A549 (cell line): Measurements from ENCODE around the gene CRISP2.

Source experiments
- BHLHE40 ChIP-seq: IDR thresholded peaks from 2 replicates; pipeline ENCODE4 v1.6.1; 2012; ENCODE audit warnings: low read depth, low read length, inconsistent platforms
- CHD4 ChIP-seq: fragments of 200-600 bp; sonication (generic); IDR thresholded peaks from 2 replicates; pipeline ENCODE4 v1.6.1; 2016; ENCODE audit warnings: antibody characterized with exemption, mild to moderate bottlenecking, borderline replicate concordance
- EHMT2 ChIP-seq: fragments of 200-600 bp; sonication (generic); IDR thresholded peaks from 2 replicates; pipeline ENCODE4 v1.6.1; 2016; ENCODE audit warnings: antibody characterized with exemption, low read depth, mild to moderate bottlenecking, moderate library complexity
- JUN ChIP-seq, 2 experiments: fragments of >200 bp; sonication (Bioruptor Twin); formaldehyde crosslinking; IDR thresholded peaks; 2 replicates in 1 of 2; 3 replicates in 1 of 2; pipeline ENCODE4 v1.6.1; 2016 to 2017
- JUNB ChIP-seq: fragments of >200 bp; sonication (Bioruptor Twin); formaldehyde crosslinking; IDR thresholded peaks from 2 replicates; pipeline ENCODE4 v1.6.1; 2016
- MAFK ChIP-seq: fragments of 450-650 bp; IDR thresholded peaks from 2 replicates; pipeline ENCODE4 v1.6.1; 2014; ENCODE audit not compliant: partially characterized antibody
- REST ChIP-seq: fragments of 200-600 bp; sonication (generic); IDR thresholded peaks from 2 replicates; pipeline ENCODE4 v1.6.1; 2016; ENCODE audit warnings: antibody characterized with exemption, mild to moderate bottlenecking, moderate library complexity
- ZFP36 ChIP-seq: fragments of 450-650 bp; IDR thresholded peaks from 2 replicates; pipeline ENCODE4 v1.6.1; 2014; ENCODE audit warnings: borderline replicate concordance; ENCODE audit not compliant: partially characterized antibody
- TF ChIP-seq, protein P1 (sequence below): fragments of >200 bp; sonication (Bioruptor Twin); formaldehyde crosslinking; IDR thresholded peaks from 3 replicates; pipeline ENCODE4 v1.5.1; 2016

GRCh38 chr6:49739423-49739822 is 26.1 kb upstream of the CRISP2 start:
- TF ChIP-seq, protein P1, sequence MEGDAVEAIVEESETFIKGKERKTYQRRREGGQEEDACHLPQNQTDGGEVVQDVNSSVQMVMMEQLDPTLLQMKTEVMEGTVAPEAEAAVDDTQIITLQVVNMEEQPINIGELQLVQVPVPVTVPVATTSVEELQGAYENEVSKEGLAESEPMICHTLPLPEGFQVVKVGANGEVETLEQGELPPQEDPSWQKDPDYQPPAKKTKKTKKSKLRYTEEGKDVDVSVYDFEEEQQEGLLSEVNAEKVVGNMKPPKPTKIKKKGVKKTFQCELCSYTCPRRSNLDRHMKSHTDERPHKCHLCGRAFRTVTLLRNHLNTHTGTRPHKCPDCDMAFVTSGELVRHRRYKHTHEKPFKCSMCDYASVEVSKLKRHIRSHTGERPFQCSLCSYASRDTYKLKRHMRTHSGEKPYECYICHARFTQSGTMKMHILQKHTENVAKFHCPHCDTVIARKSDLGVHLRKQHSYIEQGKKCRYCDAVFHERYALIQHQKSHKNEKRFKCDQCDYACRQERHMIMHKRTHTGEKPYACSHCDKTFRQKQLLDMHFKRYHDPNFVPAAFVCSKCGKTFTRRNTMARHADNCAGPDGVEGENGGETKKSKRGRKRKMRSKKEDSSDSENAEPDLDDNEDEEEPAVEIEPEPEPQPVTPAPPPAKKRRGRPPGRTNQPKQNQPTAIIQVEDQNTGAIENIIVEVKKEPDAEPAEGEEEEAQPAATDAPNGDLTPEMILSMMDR, result no peak
- no peak for TF ChIP-seq BHLHE40
- no peak for TF ChIP-seq ZFP36
- TF ChIP-seq MAFK, result no peak
- no peak for TF ChIP-seq EHMT2
- no peak for TF ChIP-seq JUNB
- no peak for TF ChIP-seq CHD4
- no peak for TF ChIP-seq REST
- TF ChIP-seq JUN (IDR thresholded peaks at IDR 0.05), result no peak
